ENCODE results near the gene BMP7. TPM values are rescaled to one million over a fixed set of nuclear protein-coding genes. Genes with fewer than 3 reads are reported as not detected.

BMP7 gene
- total and polyA plus RNA-seq, 2 donors (not counting 3 experiments of a cell fraction or from before 2014, with no cell fraction given), result not detected

DNA sequence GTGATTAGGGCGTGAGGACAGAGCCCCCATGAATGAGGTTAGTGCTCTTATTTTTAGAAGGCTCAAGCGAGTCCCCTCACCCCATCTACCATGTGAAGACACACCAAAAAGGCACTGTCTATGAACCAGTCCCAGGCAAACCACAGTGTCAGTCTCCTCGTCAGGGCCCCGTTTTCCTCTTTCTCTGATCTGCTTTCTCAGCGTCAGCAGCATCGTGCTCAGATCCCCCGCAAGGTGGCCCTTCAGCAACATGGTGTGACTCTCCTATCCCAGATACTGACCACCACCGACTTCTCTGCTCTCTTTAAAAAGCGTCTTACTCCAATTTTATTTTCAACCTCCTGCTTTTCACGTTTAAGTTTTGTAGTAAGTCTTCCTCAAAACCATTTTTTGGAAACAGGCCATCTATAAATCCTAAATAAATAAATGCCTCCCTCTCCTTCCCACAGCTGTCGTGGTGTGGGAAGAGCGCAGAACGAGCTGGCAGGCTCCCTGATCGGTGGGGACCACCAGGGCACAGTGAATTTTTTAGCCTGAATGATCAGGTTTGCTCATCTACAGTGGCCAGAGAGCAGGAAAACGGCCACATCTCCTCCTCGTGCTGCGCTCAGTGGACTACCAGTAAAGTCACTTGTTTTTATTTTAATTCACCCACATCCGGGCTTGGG, 113.1 kb downstream of the BMP7 start:
- intact Hi-C loops (cut with micrococcal nuclease), result no loop called here
- no peaks in the 10 kb centered on the region for H3K4me1 ChIP-seq (ENCODE audit: control insufficient read depth, extremely low read depth, insufficient read depth, low read length)

GRCh38 chr20:57152557-57152956, 113.9 kb downstream of the BMP7 start:
- H3K27ac ChIP-seq (ENCODE audit: insufficient read depth, low read depth, low read length), result no peak overlapping the region
- no peaks in the 10 kb centered on the region for H3K36me3 ChIP-seq (ENCODE audit: control insufficient read depth in 2 of 2, extremely low read depth in 1 of 2, insufficient read depth in 2 of 2, low read length in 2 of 2)
- no peak overlapping the region for H2AFZ ChIP-seq (ENCODE audit: low read depth, low read length)
- no peaks in the 10 kb centered on the region for H3K27me3 ChIP-seq (ENCODE audit: control insufficient read depth in 2 of 2, insufficient read depth in 2 of 2, low read length in 2 of 2)
- no TSS peak for BruUV-seq (replicated peaks)
- POLR2A ChIA-PET, result no interaction called here
- FAIRE-seq, result no peak
- intact Hi-C loops (cut with micrococcal nuclease), result no loop called here
- no peak overlapping the region for H3K4me3 ChIP-seq (replicated peaks in 1 of 3; ENCODE audit: insufficient read depth in 1 of 3, low read depth in 1 of 3, low read length in 3 of 3)
- no peaks in the 10 kb centered on the region for H3K9me1 ChIP-seq (replicated peaks; ENCODE audit: control insufficient read depth, extremely low read depth, insufficient read depth, low read length)
- no peak overlapping the region for H3K9ac ChIP-seq (replicated peaks; ENCODE audit: extremely low read depth, insufficient read depth, low read length)
- H4K20me1 ChIP-seq (replicated peaks; ENCODE audit: control insufficient read depth, extremely low read depth, insufficient read depth, low read length), result no peaks in the 10 kb centered on the region
- H3K79me2 ChIP-seq (ENCODE audit: control insufficient read depth, insufficient read depth, low read length), result no peaks in the 10 kb centered on the region
- CTCF ChIA-PET, result no interaction called here
- H3K9me3 ChIP-seq (replicated peaks; ENCODE audit: control insufficient read depth, insufficient read depth, low read length), result no peaks in the 10 kb centered on the region
- H3K4me2 ChIP-seq (ENCODE audit: insufficient read depth, low read length), result no peak overlapping the region
- no peak for DNase-seq (ENCODE audit: low read depth, low spot score)
- no peaks in the 10 kb centered on the region for H3K4me1 ChIP-seq (ENCODE audit: control insufficient read depth, extremely low read depth, insufficient read depth, low read length)
- TF ChIP-seq, protein P1, sequence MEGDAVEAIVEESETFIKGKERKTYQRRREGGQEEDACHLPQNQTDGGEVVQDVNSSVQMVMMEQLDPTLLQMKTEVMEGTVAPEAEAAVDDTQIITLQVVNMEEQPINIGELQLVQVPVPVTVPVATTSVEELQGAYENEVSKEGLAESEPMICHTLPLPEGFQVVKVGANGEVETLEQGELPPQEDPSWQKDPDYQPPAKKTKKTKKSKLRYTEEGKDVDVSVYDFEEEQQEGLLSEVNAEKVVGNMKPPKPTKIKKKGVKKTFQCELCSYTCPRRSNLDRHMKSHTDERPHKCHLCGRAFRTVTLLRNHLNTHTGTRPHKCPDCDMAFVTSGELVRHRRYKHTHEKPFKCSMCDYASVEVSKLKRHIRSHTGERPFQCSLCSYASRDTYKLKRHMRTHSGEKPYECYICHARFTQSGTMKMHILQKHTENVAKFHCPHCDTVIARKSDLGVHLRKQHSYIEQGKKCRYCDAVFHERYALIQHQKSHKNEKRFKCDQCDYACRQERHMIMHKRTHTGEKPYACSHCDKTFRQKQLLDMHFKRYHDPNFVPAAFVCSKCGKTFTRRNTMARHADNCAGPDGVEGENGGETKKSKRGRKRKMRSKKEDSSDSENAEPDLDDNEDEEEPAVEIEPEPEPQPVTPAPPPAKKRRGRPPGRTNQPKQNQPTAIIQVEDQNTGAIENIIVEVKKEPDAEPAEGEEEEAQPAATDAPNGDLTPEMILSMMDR (IDR thresholded peaks at IDR 0.05; ENCODE audit: extremely low read depth in 1 of 2, insufficient read depth in 1 of 2, low read depth in 1 of 2, low read length in 2 of 2), result no peak
- dilution Hi-C loops (cut with MboI; ENCODE audit: extremely low pct_ligation_motif_present, low sequenced_read_pairs), result no loop called here

More for the DNA sequence above, 113.1 kb downstream of the BMP7 start:
- no peak overlapping the region for H3K4me2 ChIP-seq (ENCODE audit: insufficient read depth, low read length)
- no peaks in the 10 kb centered on the region for H4K20me1 ChIP-seq (replicated peaks; ENCODE audit: control insufficient read depth, extremely low read depth, insufficient read depth, low read length)
- no peak for FAIRE-seq
- BruUV-seq (replicated peaks), result no TSS peak
- dilution Hi-C loops (cut with MboI; ENCODE audit: extremely low pct_ligation_motif_present, low sequenced_read_pairs), result no loop called here
- H3K9me3 ChIP-seq (replicated peaks; ENCODE audit: control insufficient read depth, insufficient read depth, low read length), result no peaks in the 10 kb centered on the region
- no peak overlapping the region for H3K9ac ChIP-seq (replicated peaks; ENCODE audit: extremely low read depth, insufficient read depth, low read length)
- H3K27me3 ChIP-seq (ENCODE audit: control insufficient read depth in 2 of 2, insufficient read depth in 2 of 2, low read length in 2 of 2), result no peaks in the 10 kb centered on the region
- H3K79me2 ChIP-seq (ENCODE audit: control insufficient read depth, insufficient read depth, low read length), result no peaks in the 10 kb centered on the region
- ChIA-PET CTCF (no interaction called here), POLR2A (no interaction called here)
- H3K36me3 ChIP-seq (ENCODE audit: control insufficient read depth in 2 of 2, extremely low read depth in 1 of 2, insufficient read depth in 2 of 2, low read length in 2 of 2), result no peaks in the 10 kb centered on the region
- no peak for DNase-seq (ENCODE audit: low read depth, low spot score)
- no peaks in the 10 kb centered on the region for H3K9me1 ChIP-seq (replicated peaks; ENCODE audit: control insufficient read depth, extremely low read depth, insufficient read depth, low read length)
- H2AFZ ChIP-seq (ENCODE audit: low read depth, low read length), result no peak overlapping the region
- TF ChIP-seq GATA2 (IDR thresholded peaks at IDR 0.05; ENCODE audit: insufficient read depth, insufficient read length, low read depth, low read length) (no peak), POLR2AphosphoS5 (IDR thresholded peaks at IDR 0.05; ENCODE audit: insufficient read depth, low read depth, low read length) (no peak), MAX (IDR thresholded peaks at IDR 0.05; ENCODE audit: insufficient read depth, insufficient read length) (no peak)
- H3K27ac ChIP-seq (ENCODE audit: insufficient read depth, low read depth, low read length), result no peak overlapping the region
- H3K4me3 ChIP-seq (replicated peaks in 1 of 3; ENCODE audit: insufficient read depth in 1 of 3, low read depth in 1 of 3, low read length in 3 of 3), result no peak overlapping the region

All from endothelial cell of umbilical vein (primary cell).